HCT116 (cell line): ENCODE measurements around the gene ZFAND6.

Experiments used
- CTCF ChIP-seq, 3 experiments: fragments of 200-600 bp in 1 of 3; sonication (generic) in 1 of 3; IDR thresholded peaks in 2 of 3; conservative IDR thresholded peaks in 1 of 3; 2 replicates each; pipeline ENCODE4 v1.5.1; 2012 to 2017; ENCODE audit warnings: low read depth in 2 of 3, low read length in 2 of 3, antibody characterized with exemption in 1 of 3, borderline replicate concordance in 1 of 3, control low read depth in 1 of 3, mild to moderate bottlenecking in 1 of 3, mixed read lengths in 1 of 3, mixed run types in 1 of 3, moderate library complexity in 1 of 3; ENCODE audit not compliant: insufficient read depth in 1 of 3
- EZH2 ChIP-seq: fragments of 200-600 bp; sonication (generic); IDR thresholded peaks from 2 replicates; pipeline ENCODE4 v1.6.1; 2017; ENCODE audit warnings: antibody characterized with exemption, mixed run types
- EZH2phosphoT487 ChIP-seq: fragments of 200-600 bp; IDR thresholded peaks from 2 replicates; pipeline ENCODE4 v1.6.1; 2018; ENCODE audit warnings: antibody characterized with exemption, borderline replicate concordance
- JUND ChIP-seq: IDR thresholded peaks from 2 replicates; pipeline ENCODE4 v1.6.1; 2012
- POLR2A ChIP-seq: IDR thresholded peaks from 2 replicates; pipeline ENCODE4 v1.7.0; 2011; ENCODE audit warnings: borderline replicate concordance; ENCODE audit not compliant: insufficient read depth, insufficient read length; ENCODE audit errors: extremely low read depth
- POLR2AphosphoS5 ChIP-seq: IDR thresholded peaks from 2 replicates; pipeline ENCODE4 v1.6.1; 2011; ENCODE audit warnings: mild to moderate bottlenecking, low read depth, low read length, moderate library complexity
- SP1 ChIP-seq: IDR thresholded peaks from 2 replicates; pipeline ENCODE4 v1.6.1; 2012; ENCODE audit warnings: low read depth
- SRF ChIP-seq: IDR thresholded peaks from 2 replicates; pipeline ENCODE4 v1.6.1; 2012; ENCODE audit warnings: low read depth
- YY1 ChIP-seq: IDR thresholded peaks from 2 replicates; pipeline ENCODE4 v1.6.1; 2011; ENCODE audit warnings: low read length, low read depth, moderate library complexity, mild to moderate bottlenecking; ENCODE audit not compliant: insufficient replicate concordance; ENCODE audit errors: extremely low read depth
- ZBTB33 ChIP-seq: IDR thresholded peaks from 2 replicates; pipeline ENCODE4 v1.6.1; 2011; ENCODE audit warnings: mild to moderate bottlenecking, low read length, moderate library complexity; ENCODE audit not compliant: insufficient replicate concordance; ENCODE audit errors: extremely low read depth
- ZFX ChIP-seq: fragments of 450-650 bp; IDR thresholded peaks from 2 replicates; pipeline ENCODE4 v1.6.1; 2017
- ZNF274 ChIP-seq: fragments of 200-500 bp; sonication (Bioruptor generic); IDR thresholded peaks from 2 replicates; pipeline ENCODE4 v1.6.1; 2014; ENCODE audit warnings: mild to moderate bottlenecking, low read depth, low read length, inconsistent platforms
- TF ChIP-seq, protein P1 (sequence below): IDR thresholded peaks from 2 replicates; pipeline ENCODE4 v1.6.1; 2012; ENCODE audit warnings: low read depth

DNA sequence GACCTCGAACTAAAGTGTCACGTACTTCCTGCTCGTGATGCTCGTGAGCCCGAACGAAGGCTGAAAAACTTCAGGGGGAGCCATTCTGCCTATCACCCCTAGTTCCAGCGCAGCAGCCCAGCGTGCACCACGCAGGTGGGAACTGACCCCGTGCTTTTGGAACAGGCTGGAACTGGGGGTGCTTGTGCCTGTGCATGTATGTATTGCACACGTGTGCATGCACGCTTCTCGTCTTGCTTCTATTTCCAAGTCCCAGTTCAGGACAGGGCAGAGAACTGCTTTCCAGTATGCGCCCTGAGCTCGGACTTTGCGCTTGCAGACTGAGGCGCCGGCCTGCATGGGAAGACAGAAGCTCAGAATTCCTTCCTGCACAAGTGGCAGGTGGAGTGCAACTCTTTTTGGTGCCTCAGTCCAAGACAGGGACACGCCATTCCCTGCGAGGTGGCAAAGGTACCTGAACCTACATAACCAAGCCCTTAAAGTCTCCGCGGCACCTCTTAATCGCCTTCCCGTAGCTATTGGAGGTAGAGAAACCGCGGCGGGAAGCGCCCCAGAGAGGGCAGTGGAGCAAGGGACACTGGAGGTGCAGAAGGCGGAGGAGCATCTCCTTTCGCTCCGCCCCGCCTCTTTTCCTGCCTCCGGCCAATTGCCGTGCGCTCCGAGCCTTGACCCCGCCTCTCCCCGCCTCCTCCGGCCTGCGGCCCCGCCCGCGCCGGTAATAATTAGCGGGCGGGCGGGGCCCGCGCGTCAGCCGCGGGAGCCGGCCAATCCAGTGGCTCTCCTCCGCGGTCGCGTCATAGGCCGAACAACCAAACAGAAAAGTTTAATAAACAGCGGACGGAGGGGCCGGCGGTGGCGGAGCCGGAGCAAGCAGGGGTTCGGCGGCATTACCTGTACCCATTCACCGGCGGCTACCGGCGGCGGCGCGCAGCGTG lies at the start of gene ZFAND6:
- TF ChIP-seq, protein P1, sequence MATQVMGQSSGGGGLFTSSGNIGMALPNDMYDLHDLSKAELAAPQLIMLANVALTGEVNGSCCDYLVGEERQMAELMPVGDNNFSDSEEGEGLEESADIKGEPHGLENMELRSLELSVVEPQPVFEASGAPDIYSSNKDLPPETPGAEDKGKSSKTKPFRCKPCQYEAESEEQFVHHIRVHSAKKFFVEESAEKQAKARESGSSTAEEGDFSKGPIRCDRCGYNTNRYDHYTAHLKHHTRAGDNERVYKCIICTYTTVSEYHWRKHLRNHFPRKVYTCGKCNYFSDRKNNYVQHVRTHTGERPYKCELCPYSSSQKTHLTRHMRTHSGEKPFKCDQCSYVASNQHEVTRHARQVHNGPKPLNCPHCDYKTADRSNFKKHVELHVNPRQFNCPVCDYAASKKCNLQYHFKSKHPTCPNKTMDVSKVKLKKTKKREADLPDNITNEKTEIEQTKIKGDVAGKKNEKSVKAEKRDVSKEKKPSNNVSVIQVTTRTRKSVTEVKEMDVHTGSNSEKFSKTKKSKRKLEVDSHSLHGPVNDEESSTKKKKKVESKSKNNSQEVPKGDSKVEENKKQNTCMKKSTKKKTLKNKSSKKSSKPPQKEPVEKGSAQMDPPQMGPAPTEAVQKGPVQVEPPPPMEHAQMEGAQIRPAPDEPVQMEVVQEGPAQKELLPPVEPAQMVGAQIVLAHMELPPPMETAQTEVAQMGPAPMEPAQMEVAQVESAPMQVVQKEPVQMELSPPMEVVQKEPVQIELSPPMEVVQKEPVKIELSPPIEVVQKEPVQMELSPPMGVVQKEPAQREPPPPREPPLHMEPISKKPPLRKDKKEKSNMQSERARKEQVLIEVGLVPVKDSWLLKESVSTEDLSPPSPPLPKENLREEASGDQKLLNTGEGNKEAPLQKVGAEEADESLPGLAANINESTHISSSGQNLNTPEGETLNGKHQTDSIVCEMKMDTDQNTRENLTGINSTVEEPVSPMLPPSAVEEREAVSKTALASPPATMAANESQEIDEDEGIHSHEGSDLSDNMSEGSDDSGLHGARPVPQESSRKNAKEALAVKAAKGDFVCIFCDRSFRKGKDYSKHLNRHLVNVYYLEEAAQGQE, result no peak
- TF ChIP-seq POLR2A, result peak; percentile 36
- peak; percentile 91 for TF ChIP-seq POLR2AphosphoS5
- no peak for TF ChIP-seq CTCF (IDR thresholded peaks at IDR 0.05 in 2 of 3, conservative IDR thresholded peaks at IDR 0.05 in 1 of 3; ENCODE audit: borderline replicate concordance in 1 of 3, insufficient read depth in 1 of 3, low read depth in 2 of 3, low read length in 2 of 3)
- TF ChIP-seq ZBTB33, result no peak
- no peak for TF ChIP-seq ZNF274
- no peak for TF ChIP-seq ZFX
- no peak for TF ChIP-seq EZH2phosphoT487
- no peak for TF ChIP-seq EZH2
- peak; percentile 39; the same call in 1 of the 2 replicates for TF ChIP-seq SP1
- peak; percentile 5 for TF ChIP-seq YY1
- TF ChIP-seq JUND, result no peak
- no peak for TF ChIP-seq SRF
